ENCODE data around the gene MFSD1. TPM values are rescaled to one million over a fixed set of nuclear protein-coding genes. Genes with fewer than 3 reads are reported as not detected.

The MFSD1 gene
- total RNA-seq, 1 experiment from 2014 or later = 82.7 TPM

DNA sequence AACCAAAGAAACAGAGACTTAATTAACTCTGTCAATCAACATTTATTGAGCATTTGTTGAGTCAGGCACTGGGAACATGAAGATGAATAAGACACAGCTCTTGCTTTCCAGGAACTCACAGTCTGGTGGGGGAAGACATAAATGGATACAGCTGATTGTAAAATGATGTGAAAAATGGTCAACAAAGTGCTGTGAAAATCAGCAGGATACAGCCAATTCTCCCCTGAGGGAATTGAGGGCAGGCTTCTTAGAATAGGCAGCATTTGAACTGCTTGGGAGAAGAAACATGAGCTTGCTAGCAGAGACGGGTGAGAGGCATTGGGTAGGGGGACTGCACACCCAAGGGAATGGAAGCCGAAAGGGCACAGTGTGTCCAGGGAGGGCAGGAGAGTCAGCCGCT lies 41.1 kb downstream of the MFSD1 start:
- no peak for DNase-seq (ENCODE audit: low read depth)
- in situ Hi-C loops (cut with HindIII; ENCODE audit: low pct_unique_long_range_greater_than_20kb, low sequenced_read_pairs) = no loop called here

DNA sequence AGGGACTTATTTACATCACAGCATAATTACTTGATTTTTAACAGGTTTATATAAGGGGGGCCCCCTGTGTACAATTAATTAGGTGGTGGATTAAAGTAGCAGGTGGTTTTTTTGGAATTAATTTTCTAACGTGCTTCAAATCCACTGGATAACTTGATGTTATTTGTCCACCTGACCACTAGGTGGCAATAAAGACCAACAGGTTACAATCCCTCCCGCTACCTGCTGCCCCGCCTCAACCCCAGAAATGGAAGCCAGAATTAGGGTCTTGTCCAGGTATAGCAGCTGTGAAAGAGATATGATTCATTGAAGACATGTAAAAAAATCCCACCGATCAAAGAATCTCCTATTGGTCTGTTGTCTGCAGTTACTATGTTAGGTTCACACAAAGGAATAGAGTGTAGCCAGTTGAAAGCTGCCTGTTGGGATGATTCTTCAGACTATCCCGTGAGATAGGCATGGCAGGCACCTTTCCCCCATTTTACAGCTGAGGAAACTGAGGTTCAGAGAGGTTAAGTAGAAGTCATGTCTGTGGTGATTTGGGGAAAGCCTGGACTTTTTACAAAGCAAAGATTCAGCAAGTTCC lies 44.0 kb downstream of the MFSD1 start:
- in situ Hi-C loops (cut with HindIII; ENCODE audit: low pct_unique_long_range_greater_than_20kb, low sequenced_read_pairs) = no loop called here
- DNase-seq (ENCODE audit: low read depth) = peak; percentile 44

DNA sequence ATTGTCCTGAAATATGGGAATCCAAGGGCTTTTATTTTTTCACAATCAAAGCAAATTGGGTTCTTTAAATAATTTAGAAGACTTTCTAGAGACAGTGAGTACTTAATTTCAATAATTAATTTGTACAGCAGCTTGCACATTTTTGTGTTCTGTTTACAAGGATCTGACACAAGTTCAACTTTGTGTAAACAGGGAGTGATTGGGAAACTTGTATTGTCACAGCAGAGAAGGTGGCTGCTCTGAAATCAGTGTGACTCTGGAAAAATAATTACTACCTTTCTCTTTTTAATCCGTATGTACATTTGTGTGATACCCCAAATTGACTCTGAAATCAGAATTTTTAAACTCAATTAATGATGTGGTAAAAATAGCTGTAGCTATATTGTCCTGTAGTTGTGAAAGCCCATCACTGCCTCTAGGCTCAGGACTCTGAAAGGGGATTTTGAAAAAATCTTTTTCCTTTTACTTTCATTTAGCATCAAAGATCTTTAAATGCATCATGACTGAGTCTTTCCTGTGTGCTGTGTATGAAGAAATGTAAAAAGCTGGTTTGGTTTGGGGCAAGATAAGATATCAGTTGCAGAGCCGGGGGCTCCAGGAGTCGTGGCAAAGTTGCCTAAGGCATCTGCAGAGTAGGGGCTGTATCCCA lies 45.1 kb downstream of the MFSD1 start:
- in situ Hi-C loops (cut with HindIII; ENCODE audit: low pct_unique_long_range_greater_than_20kb, low sequenced_read_pairs) = no loop called here
- no peak for DNase-seq (ENCODE audit: low read depth)

DNA sequence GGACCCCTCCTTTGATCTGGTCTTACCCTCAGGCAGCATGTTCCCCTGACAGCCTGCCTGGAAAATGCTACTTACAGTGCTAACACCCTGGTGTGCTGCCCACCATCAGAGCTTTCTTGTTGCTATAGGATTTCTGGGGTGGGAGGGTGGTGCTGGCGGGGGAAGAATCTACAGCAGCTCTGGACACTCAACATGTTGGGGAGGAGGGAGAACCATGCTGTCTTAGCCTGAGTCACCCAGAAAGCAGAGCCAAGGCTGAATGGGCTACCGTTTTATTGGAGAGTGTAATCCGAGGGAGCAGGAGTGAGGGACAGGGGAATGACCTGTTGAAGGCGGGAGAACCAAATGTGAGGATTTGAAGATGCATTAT lies 45.6 kb downstream of the MFSD1 start:
- no peak for DNase-seq (ENCODE audit: low read depth)
- in situ Hi-C loops (cut with HindIII; ENCODE audit: low pct_unique_long_range_greater_than_20kb, low sequenced_read_pairs) = no loop called here

DNA sequence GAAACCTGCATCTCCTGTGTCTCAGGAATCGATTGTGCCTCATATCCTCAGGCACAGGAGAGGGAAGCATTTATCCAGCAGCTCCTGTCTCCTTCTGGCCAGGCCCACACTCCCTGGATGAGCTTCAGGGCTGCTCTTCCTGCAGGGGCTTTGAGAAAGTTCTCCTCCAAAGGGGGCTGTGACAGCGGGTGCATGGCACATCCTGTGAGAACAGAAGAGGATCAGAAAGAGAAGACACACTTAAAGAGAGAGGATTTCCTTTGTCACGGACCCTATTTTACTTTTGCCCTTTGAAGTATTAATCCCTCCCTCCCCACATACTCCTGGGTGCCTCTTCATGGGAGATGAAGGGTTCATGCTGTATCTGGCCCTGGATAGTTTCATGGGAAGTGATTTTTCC lies 46.0 kb downstream of the MFSD1 start:
- in situ Hi-C loops (cut with HindIII; ENCODE audit: low pct_unique_long_range_greater_than_20kb, low sequenced_read_pairs) = no loop called here
- no peak for DNase-seq (ENCODE audit: low read depth)

DNA sequence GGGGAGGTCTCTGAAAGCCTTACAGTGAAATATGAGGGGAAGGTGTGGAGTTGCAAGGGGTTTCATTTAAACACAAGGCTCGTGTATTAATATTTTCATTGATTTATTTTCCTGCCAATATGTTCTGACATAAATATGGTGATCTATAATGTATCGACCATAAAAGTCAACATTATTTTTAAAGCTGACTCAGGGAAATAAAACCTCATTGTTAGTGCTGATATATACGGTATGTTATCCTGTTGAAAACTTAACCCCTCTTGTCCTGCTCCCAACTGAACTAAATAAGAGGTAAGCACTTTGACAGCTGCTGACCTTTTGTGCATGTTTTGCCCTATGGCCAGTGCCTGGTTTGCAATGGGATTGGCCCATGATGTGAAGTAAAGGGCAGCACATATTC lies 47.9 kb downstream of the MFSD1 start:
- DNase-seq (ENCODE audit: low read depth) = no peak
- in situ Hi-C loops (cut with HindIII; ENCODE audit: low pct_unique_long_range_greater_than_20kb, low sequenced_read_pairs) = no loop called here

DNA sequence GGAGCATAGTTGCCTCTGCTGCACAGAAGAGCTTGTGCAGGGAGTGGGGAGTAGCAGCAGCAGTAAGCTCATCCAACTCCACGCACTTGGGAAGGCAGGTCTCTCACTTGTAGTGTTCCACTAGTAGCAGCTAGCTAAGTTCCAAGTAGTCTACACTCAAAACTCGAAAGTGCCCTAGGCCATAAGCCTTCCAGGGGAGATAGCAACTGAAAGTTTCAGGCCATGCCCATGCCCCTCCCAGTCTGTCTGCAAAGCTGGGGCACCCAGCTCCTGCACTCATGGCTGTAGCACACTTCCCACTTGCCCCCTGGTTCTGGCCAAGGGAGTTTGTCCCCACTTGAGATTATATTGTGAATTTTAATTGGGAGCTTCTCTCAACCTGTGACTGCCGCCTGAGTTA lies 57.5 kb downstream of the MFSD1 start:
- DNase-seq (ENCODE audit: low read depth) = no peak
- in situ Hi-C loops (cut with HindIII; ENCODE audit: low pct_unique_long_range_greater_than_20kb, low sequenced_read_pairs) = no loop called here

DNA sequence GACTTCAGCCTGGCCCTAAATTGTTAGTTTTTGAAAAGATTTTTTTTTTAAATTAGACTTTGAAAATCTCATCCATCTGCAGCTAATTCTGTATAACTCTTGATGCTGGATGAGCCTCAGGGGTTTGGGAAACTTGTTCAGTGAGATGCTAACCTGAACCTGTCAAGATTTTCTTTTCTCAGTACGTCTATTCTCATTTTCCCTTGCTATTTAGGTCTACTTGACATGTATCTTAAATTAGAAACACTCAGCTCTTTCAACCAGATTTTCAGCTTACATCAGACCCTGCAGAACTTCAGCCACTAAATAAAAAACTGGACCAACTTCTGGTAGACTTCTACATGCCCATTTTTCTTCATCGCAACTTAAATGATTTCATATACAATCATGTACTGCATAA lies 61.4 kb downstream of the MFSD1 start:
- in situ Hi-C loops (cut with HindIII; ENCODE audit: low pct_unique_long_range_greater_than_20kb, low sequenced_read_pairs) = no loop called here
- no peak for DNase-seq (ENCODE audit: low read depth)

DNA sequence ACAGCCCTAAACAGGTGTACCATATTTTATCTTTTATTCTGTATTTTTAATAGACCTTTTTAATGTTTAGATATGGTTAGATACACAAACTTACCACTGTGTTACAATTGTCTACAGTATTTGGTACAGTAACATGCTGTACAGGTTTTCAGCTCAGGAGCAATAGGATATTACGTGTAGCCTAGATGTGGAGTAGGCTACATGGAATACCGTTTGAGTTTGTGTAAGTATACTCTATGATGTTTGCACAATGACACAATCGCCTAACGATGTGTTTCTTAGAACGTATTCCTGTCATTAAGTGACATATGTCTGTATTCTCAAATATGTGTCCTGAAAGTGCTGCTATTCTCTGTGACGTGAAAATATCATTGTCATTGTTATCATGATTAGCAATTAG lies 62.6 kb downstream of the MFSD1 start:
- no peak for DNase-seq (ENCODE audit: low read depth)
- in situ Hi-C loops (cut with HindIII; ENCODE audit: low pct_unique_long_range_greater_than_20kb, low sequenced_read_pairs) = no loop called here

DNA sequence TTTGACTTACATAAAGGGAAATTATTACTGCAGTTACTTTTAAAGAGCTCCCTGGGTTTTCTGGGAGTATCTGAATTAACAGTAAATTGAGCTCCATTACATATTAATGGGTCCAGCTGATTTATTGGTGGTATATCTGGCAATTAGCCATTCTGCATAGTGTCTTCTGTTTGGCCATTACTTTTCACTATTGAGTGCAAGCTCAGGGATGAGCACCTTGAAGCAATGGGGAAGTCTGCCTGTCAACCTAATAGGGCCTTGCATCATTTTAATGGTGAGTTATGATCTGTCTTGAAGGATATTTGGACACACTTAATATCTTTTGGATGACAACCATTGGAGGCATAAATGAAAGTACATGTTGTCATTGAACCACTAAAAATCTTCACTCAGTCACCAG lies 73.8 kb downstream of the MFSD1 start:
- in situ Hi-C loops (cut with HindIII; ENCODE audit: low pct_unique_long_range_greater_than_20kb, low sequenced_read_pairs) = no loop called here
- DNase-seq (ENCODE audit: low read depth) = no peak

Other genes with a start within 250 kb of the MFSD1 start
- 16.2 and 26.7 TPM in 2 replicates for gene MLF1, start 230.9 kb upstream of the MFSD1 start, total RNA-seq (2014; rRNA removed; shearing (Covaris generic); ENCODE audit: low replicate concordance)
- gene GFM1, start 157.5 kb upstream of the MFSD1 start, total RNA-seq (2014; rRNA removed; shearing (Covaris generic); ENCODE audit: low replicate concordance) = 35.0 and 45.0 TPM in 2 replicates
- gene LXN, start 129.4 kb upstream of the MFSD1 start, total RNA-seq (2014; rRNA removed; shearing (Covaris generic); ENCODE audit: low replicate concordance) = 44.8 and 73.9 TPM in 2 replicates
- not detected in 2 replicates for gene RARRES1, start 69.6 kb upstream of the MFSD1 start, total RNA-seq (2014; rRNA removed; shearing (Covaris generic); ENCODE audit: low replicate concordance)

Data from Caki2 (cell line).